H1 (cell line): Measurements from ENCODE around the gene SPOCK2. TPM values are rescaled to one million over a fixed set of nuclear protein-coding genes. Genes with fewer than 3 reads are reported as not detected.

Experiments used
- CTCF ChIA-PET: fragments of 300-600 bp; sonication (Branson Sonifier 250); formaldehyde crosslinking; loops from one replicate; lab custom pipeline; 2021; ENCODE audit not compliant: partially characterized antibody; lab: Charles Lee
- POLR2A ChIA-PET: fragments of 300-600 bp; sonication (Branson Sonifier 250); formaldehyde crosslinking; loops from one replicate; lab custom pipeline; 2021; ENCODE audit warnings: inconsistent platforms; ENCODE audit not compliant: partially characterized antibody; lab: Charles Lee
- DNase-seq, 2 experiments: peaks; one replicate each; pipeline versions ENCODE4 v3.0.0 to v3.0.0-alpha.2; 2010 to 2022; ENCODE audit warnings: low spot score in 2 of 2, low read depth in 1 of 2, mixed read lengths in 1 of 2
- FAIRE-seq: peaks from 2 replicates; lab custom pipeline; 2011; peaks lifted over from hg19 to GRCh38; lab: Jason Lieb, UNC
- H2AFZ ChIP-seq: 2 replicates; pipeline ENCODE4 v1.8.1; 2012; ENCODE audit warnings: low read length, inconsistent platforms
- H2AK5ac ChIP-seq: 2 replicates; pipeline ENCODE4 v1.6.1; 2013; ENCODE audit warnings: low read depth, low read length
- H2BK120ac ChIP-seq: replicated peaks from 2 replicates; pipeline ENCODE3; 2013; ENCODE audit warnings: low read depth, low read length, inconsistent platforms
- H2BK12ac ChIP-seq: 2 replicates; pipeline ENCODE4 v1.6.1; 2013; ENCODE audit warnings: low read depth, low read length
- H2BK15ac ChIP-seq: 2 replicates; pipeline ENCODE4 v1.6.1; 2013; ENCODE audit warnings: low read length
- H2BK20ac ChIP-seq: 2 replicates; pipeline ENCODE4 v1.6.1; 2013; ENCODE audit warnings: low read length
- H2BK5ac ChIP-seq: 2 replicates; pipeline ENCODE4 v1.6.1; 2013; ENCODE audit warnings: low read depth, low read length
- H3K14ac ChIP-seq: 2 replicates; pipeline ENCODE4 v1.6.1; 2013; ENCODE audit warnings: inconsistent platforms; ENCODE audit not compliant: insufficient read length
- H3K18ac ChIP-seq: 2 replicates; pipeline ENCODE4 v1.6.1; 2013; ENCODE audit warnings: low read length; ENCODE audit errors: extremely low read depth
- H3K23ac ChIP-seq: 2 replicates; pipeline ENCODE4 v1.6.1; 2013; ENCODE audit warnings: inconsistent platforms; ENCODE audit not compliant: insufficient read length
- H3K23me2 ChIP-seq: 2 replicates; pipeline ENCODE4 v1.6.1; 2013; ENCODE audit warnings: low read depth, low read length
- H3K27ac ChIP-seq: 2 replicates; pipeline ENCODE4 v1.6.1; 2011; ENCODE audit warnings: low read depth, low read length, inconsistent platforms
- H3K27me3 ChIP-seq, 4 experiments: replicated peaks in 1 of 4; 1 replicate in 1 of 4; 2 replicates in 3 of 4; pipeline versions ENCODE4 v1.6.1 to v1.8.1; 2011 to 2013; ENCODE audit warnings: low read length in 3 of 4, mild to moderate bottlenecking in 3 of 4, inconsistent platforms in 2 of 4, mixed read lengths in 2 of 4, moderate library complexity in 1 of 4; ENCODE audit not compliant: control insufficient read depth in 3 of 4, insufficient read depth in 3 of 4; ENCODE audit errors: extremely low read depth in 1 of 4
- H3K36me3 ChIP-seq, 4 experiments: 2 replicates each; pipeline versions ENCODE4 v1.6.1 to v1.8.1; 2011 to 2013; ENCODE audit warnings: mild to moderate bottlenecking in 4 of 4, low read length in 3 of 4, moderate library complexity in 2 of 4, control low read depth in 1 of 4, inconsistent platforms in 1 of 4; ENCODE audit not compliant: insufficient read depth in 4 of 4, control insufficient read depth in 2 of 4
- H3K4ac ChIP-seq: replicated peaks from 2 replicates; pipeline ENCODE3; 2013; ENCODE audit warnings: low read length, low read depth, mixed read lengths, inconsistent platforms; ENCODE audit not compliant: insufficient read length
- H3K4me1 ChIP-seq, 4 experiments: replicated peaks in 1 of 4; 1 replicate in 1 of 4; 2 replicates in 3 of 4; pipeline versions ENCODE4 v1.6.1 to v1.8.1; 2011 to 2013; ENCODE audit warnings: low read length in 3 of 4, inconsistent platforms in 2 of 4, mixed read lengths in 1 of 4; ENCODE audit not compliant: insufficient read depth in 4 of 4, control insufficient read depth in 3 of 4
- H3K4me2 ChIP-seq, 2 experiments: 2 replicates each; pipeline versions ENCODE4 v1.6.1 to v1.8.1; 2011 to 2013; ENCODE audit warnings: low read depth in 2 of 2, low read length in 2 of 2, control low read depth in 1 of 2, inconsistent platforms in 1 of 2, mild to moderate bottlenecking in 1 of 2; ENCODE audit not compliant: insufficient read depth in 1 of 2
- H3K4me3 ChIP-seq, 4 experiments: fragments of 200-600, 300-600 bp in 1 of 4; sonication (generic), shearing (Covaris generic), sonication (Bioruptor Twin) in 1 of 4; 2 replicates each; pipeline versions ENCODE4 v1.5.1 to v1.8.1; 2011 to 2016; ENCODE audit warnings: low read length in 4 of 4, low read depth in 3 of 4, control low read depth in 2 of 4, inconsistent platforms in 2 of 4, mild to moderate bottlenecking in 2 of 4, mixed read lengths in 1 of 4, moderate library complexity in 1 of 4; ENCODE audit not compliant: insufficient read depth in 2 of 4; ENCODE audit errors: extremely low read depth in 1 of 4
- H3K56ac ChIP-seq: replicated peaks from 2 replicates; pipeline ENCODE3; 2013; ENCODE audit warnings: low read depth, mild to moderate bottlenecking, mixed read lengths, low read length, inconsistent platforms; ENCODE audit not compliant: insufficient read length
- H3K79me1 ChIP-seq: 2 replicates; pipeline ENCODE4 v1.6.1; 2013; ENCODE audit warnings: low read depth, low read length, control low read depth
- H3K79me2 ChIP-seq, 2 experiments: 2 replicates each; pipeline versions ENCODE4 v1.6.1 to v1.8.1; 2012 to 2013; ENCODE audit warnings: low read length in 2 of 2, mild to moderate bottlenecking in 2 of 2, inconsistent platforms in 1 of 2; ENCODE audit not compliant: insufficient read depth in 2 of 2, control insufficient read depth in 1 of 2
- H3K9ac ChIP-seq, 4 experiments: replicated peaks in 1 of 4; 1 replicate in 1 of 4; 2 replicates in 3 of 4; pipeline versions ENCODE4 v1.6.1 to v1.8.1; 2011 to 2013; ENCODE audit warnings: low read depth in 3 of 4, low read length in 3 of 4, control low read depth in 2 of 4, mild to moderate bottlenecking in 2 of 4, moderate library complexity in 2 of 4, inconsistent platforms in 1 of 4; ENCODE audit errors: extremely low read depth in 1 of 4
- H3K9me3 ChIP-seq, 2 experiments: 2 replicates each; pipeline versions ENCODE4 v1.6.1 to v1.8.1; 2012 to 2013; ENCODE audit warnings: mild to moderate bottlenecking in 2 of 2, moderate library complexity in 2 of 2, control low read depth in 1 of 2, inconsistent platforms in 1 of 2, low read depth in 1 of 2, low read length in 1 of 2, mixed read lengths in 1 of 2; ENCODE audit not compliant: insufficient read depth in 2 of 2
- H4K20me1 ChIP-seq, 2 experiments: replicated peaks in 1 of 2; 2 replicates each; pipeline versions ENCODE3 to v1.8.1; 2011 to 2013; ENCODE audit warnings: inconsistent platforms in 2 of 2, low read length in 2 of 2, mild to moderate bottlenecking in 1 of 2; ENCODE audit not compliant: insufficient read depth in 2 of 2, control insufficient read depth in 1 of 2
- H4K5ac ChIP-seq: 2 replicates; pipeline ENCODE4 v1.6.1; 2013; ENCODE audit warnings: low read length, low read depth, mixed read lengths, inconsistent platforms; ENCODE audit not compliant: insufficient read length
- H4K8ac ChIP-seq: 2 replicates; pipeline ENCODE4 v1.8.0; 2013; ENCODE audit warnings: mild to moderate bottlenecking, moderate library complexity, low read length, inconsistent platforms; ENCODE audit not compliant: insufficient read depth; ENCODE audit errors: extremely low read depth
- H4K91ac ChIP-seq: replicated peaks from 2 replicates; pipeline ENCODE3; 2013; ENCODE audit warnings: low read length, mixed read lengths, inconsistent platforms; ENCODE audit not compliant: insufficient read length
- CREB1 ChIP-seq: IDR thresholded peaks from 2 replicates; pipeline ENCODE4 v1.6.1; 2012; ENCODE audit warnings: inconsistent platforms
- CTBP2 ChIP-seq: IDR thresholded peaks from 2 replicates; pipeline ENCODE4 v1.7.0; 2011; ENCODE audit warnings: borderline replicate concordance, mild to moderate bottlenecking, moderate library complexity, mixed read lengths, low read length; ENCODE audit not compliant: insufficient read depth, insufficient read length
- CTCF ChIP-seq, 3 experiments: IDR thresholded peaks; 1 replicate in 2 of 3; 2 replicates in 1 of 3; pipeline versions ENCODE4 v1.5.1 to v1.6.1; 2011; ENCODE audit warnings: low read length in 3 of 3, mild to moderate bottlenecking in 3 of 3, inconsistent platforms in 2 of 3, low read depth in 1 of 3, moderate library complexity in 1 of 3; ENCODE audit not compliant: insufficient read depth in 1 of 3; ENCODE audit errors: control extremely low read depth in 1 of 3
- FOSL1 ChIP-seq: IDR thresholded peaks from 2 replicates; pipeline ENCODE4 v1.6.1; 2011; ENCODE audit warnings: mild to moderate bottlenecking, low read depth, low read length, moderate library complexity; ENCODE audit not compliant: insufficient read depth
- POLR2AphosphoS5 ChIP-seq: IDR thresholded peaks from 2 replicates; pipeline ENCODE4 v1.6.1; 2011; ENCODE audit warnings: low read depth, low read length
- POU5F1 ChIP-seq: IDR thresholded peaks from 2 replicates; pipeline ENCODE4 v1.6.1; 2011; ENCODE audit warnings: low read depth, mild to moderate bottlenecking, low read length, moderate library complexity
- RFX5 ChIP-seq: IDR thresholded peaks from 2 replicates; pipeline ENCODE4 v1.6.1; 2011; ENCODE audit warnings: low read depth, low read length, improper control_type of control experiment, borderline replicate concordance
- SUZ12 ChIP-seq: fragments of 200-600 bp; sonication (generic); IDR thresholded peaks from 2 replicates; pipeline ENCODE4 v1.6.1; 2012; ENCODE audit warnings: mild to moderate bottlenecking, inconsistent platforms, low read length, moderate library complexity, mixed read lengths
- TBP ChIP-seq: IDR thresholded peaks from 2 replicates; pipeline ENCODE4 v1.6.1; 2011; ENCODE audit warnings: low read depth, low read length, improper control_type of control experiment
- TCF12 ChIP-seq: IDR thresholded peaks from 2 replicates; pipeline ENCODE4 v1.6.1; 2011; ENCODE audit warnings: low read depth, mild to moderate bottlenecking, low read length
- WGBS, 2 experiments: shearing (Covaris generic) in 1 of 2; methylation state at CpG; one replicate each; pipeline versions ENCODE4 v1.1.6 to v1.1.7; 2013 to 2015; ENCODE audit warnings: low lambda C conversion rate in 2 of 2, mixed read lengths in 2 of 2, inconsistent platforms in 1 of 2, low coverage in 1 of 2, missing lambda C conversion rate in 1 of 2; ENCODE audit not compliant: insufficient replicate concordance in 2 of 2, insufficient coverage in 1 of 2, insufficient read length in 1 of 2; ENCODE audit errors: extremely low coverage in 1 of 2, missing lambda C conversion rate in 1 of 2; 5-methylcytosine and 5-hydroxymethylcytosine counted together
- polyA plus RNA-seq, 7 experiments: library from polyadenylated mRNA; depleted of rRNA in 3 of 7; stranded (reverse) in 5 of 7; unstranded in 2 of 7; fragments of >200 nt in 5 of 7; fragments of 200-250 nt in 2 of 7; gene quantifications; 1 replicate in 5 of 7; 2 replicates in 1 of 7; 4 replicates in 1 of 7; pipeline versions ENCODE4 v1.2.1 to v1.2.3, GENCODE V29; 2011 to 2013; ENCODE audit warnings: missing spikeins in 2 of 7, mixed read lengths in 2 of 7
- total RNA-seq: library from RNA; stranded (reverse); fragmentation: NEBNext Ultra II Directional; extraction: Animal tissue kit (Norgen Biotek cat#: 25700); gene quantifications from 2 replicates; pipeline ENCODE4 v1.2.1, GENCODE V29; 2021

Gene SPOCK2
- total and polyA plus RNA-seq, 2 of the 8 experiments (the other 6 are each of a cell fraction or from before 2014, with no cell fraction given) = 1.5 to 1.9 TPM

GRCh38 chr10:72020914-72021809, 67.2 kb downstream of the SPOCK2 start:
- no peak overlapping the region for H2BK20ac ChIP-seq
- no peak for FAIRE-seq
- WGBS, 2 experiments = 88% methylated on average over 9 of the region's 9 CpGs; no CpG with 5 or more reads in 1 of the 2 experiments
- no peak overlapping the region for H2BK5ac ChIP-seq
- H4K5ac ChIP-seq = no peak overlapping the region
- H2BK15ac ChIP-seq = no peak overlapping the region
- H4K20me1 ChIP-seq = no peaks in the 10 kb centered on the region
- H3K56ac ChIP-seq = no peak overlapping the region
- no peak overlapping the region for H4K91ac ChIP-seq
- H3K79me1 ChIP-seq = no peaks in the 10 kb centered on the region
- no peak overlapping the region for H2AK5ac ChIP-seq
- H3K9me3 ChIP-seq = no peaks in the 10 kb centered on the region
- no peak overlapping the region for H4K8ac ChIP-seq
- no peaks in the 10 kb centered on the region for H3K27me3 ChIP-seq
- H3K4me3 ChIP-seq = no peak overlapping the region
- no peak overlapping the region for H3K27ac ChIP-seq
- POLR2A ChIA-PET = interaction anchor here (1.2 kb wide), 1 partner anchor 8 kb away, joined by 3 read pairs; no protein-coding TSS in a partner anchor
- no peak overlapping the region for H3K4me2 ChIP-seq
- no peak overlapping the region for H3K23ac ChIP-seq
- no peak overlapping the region for H3K4ac ChIP-seq
- H3K18ac ChIP-seq = no peak overlapping the region
- H2AFZ ChIP-seq = no peak overlapping the region
- H2BK12ac ChIP-seq = no peak overlapping the region
- no peak overlapping the region for H3K9ac ChIP-seq
- no peak overlapping the region for H3K14ac ChIP-seq
- H3K4me1 ChIP-seq = peaks cover 0 to 4% (median under 1%) of the 10 kb centered on the region in 4 experiments; a peak in 2 of 7 replicates
- DNase-seq = no peak
- no peak overlapping the region for H2BK120ac ChIP-seq
- H3K23me2 ChIP-seq = no peaks in the 10 kb centered on the region
- CTCF ChIA-PET = interaction anchor here (0.9 to 1.6 kb wide), 2 partner anchors 49 to 64 kb away, joined by 3 to 4 read pairs; no protein-coding TSS in a partner anchor
- no peaks in the 10 kb centered on the region for H3K79me2 ChIP-seq
- H3K36me3 ChIP-seq = no peaks in the 10 kb centered on the region
- TF ChIP-seq RFX5 (no peak), CTBP2 (no peak), TCF12 (no peak), CTCF (IDR thresholded peaks at IDR 0.05; ENCODE audit: control extremely low read depth in 1 of 3, insufficient read depth in 1 of 3, low read depth in 1 of 3, low read length in 3 of 3) (no peak), POU5F1 (no peak), FOSL1 (no peak), TBP (no peak), CREB1 (no peak), POLR2AphosphoS5 (no peak), SUZ12 (no peak)
